Suprapubic skin (tissue), 4 donors: ENCODE data around the gene TTF2.
"Not testable (repeated sequence)": the region's sequence is repeated elsewhere in the genome, so short reads cannot be mapped to it uniquely, and the experiment has no call there.

Source experiments
- CTCF ChIP-seq, 2 donors: fragments of 200-600 bp in 1 of 2; fragments of 450-650 bp in 1 of 2; sonication (generic) in 1 of 2; IDR thresholded peaks; one replicate each; pipeline ENCODE4 v1.5.1; 2016 to 2019; ENCODE audit warnings: antibody characterized with exemption in 2 of 2, mild to moderate bottlenecking in 1 of 2, moderate library complexity in 1 of 2
- EP300 ChIP-seq: sonication (generic); formaldehyde crosslinking; IDR thresholded peaks from one replicate; pipeline ENCODE4 v1.6.1; 2017; ENCODE audit warnings: antibody characterized with exemption
- POLR2A ChIP-seq, 2 donors: fragments of 450-650 bp; IDR thresholded peaks; one replicate each; pipeline ENCODE4 v1.6.1; 2017; ENCODE audit warnings: antibody characterized with exemption in 2 of 2, mild to moderate bottlenecking in 2 of 2, moderate library complexity in 2 of 2
- POLR2AphosphoS5 ChIP-seq, 3 donors: sonication (generic); formaldehyde crosslinking; IDR thresholded peaks; one replicate each; pipeline ENCODE4 v1.6.1; 2017; ENCODE audit warnings: antibody characterized with exemption in 3 of 3

DNA sequence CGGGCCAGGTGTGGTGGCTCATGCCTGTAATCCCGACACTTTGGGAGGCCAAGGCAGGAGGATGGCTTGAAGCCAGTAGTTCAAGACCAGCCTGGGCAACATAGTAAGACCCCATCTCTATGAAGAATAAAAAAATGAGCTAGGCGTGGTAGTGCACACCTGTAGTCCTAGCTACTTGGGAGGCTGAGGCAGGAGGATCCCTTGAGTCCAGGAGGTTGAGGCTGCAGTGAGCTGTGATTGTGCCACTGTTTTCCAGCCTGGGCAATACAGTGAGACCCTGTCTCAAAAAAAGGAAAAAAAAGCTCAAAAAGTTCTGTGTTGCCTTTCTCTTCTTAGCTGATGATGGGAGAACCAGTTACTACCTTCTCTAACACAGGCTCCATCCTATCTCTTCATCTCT, 41.7 kb downstream of the TTF2 start:
- TF ChIP-seq CTCF (IDR thresholded peaks at IDR 0.05); EP300; POLR2A (IDR thresholded peaks at IDR 0.05); POLR2AphosphoS5 (IDR thresholded peaks at IDR 0.05): not testable (repeated sequence)
